ENCODE data around the gene TGIF2. TPM values are rescaled to one million over a fixed set of nuclear protein-coding genes. Genes with fewer than 3 reads are reported as not detected.

Gene TGIF2
- total and polyA plus RNA-seq, 2 of the 8 experiments (the other 6 are each of a cell fraction or from before 2014, with no cell fraction given), result 49.7 to 76.7 TPM

- no peak overlapping the region for H3K14ac ChIP-seq (ENCODE audit: insufficient read length)
- peaks cover 0 to 4% of the 10 kb centered on the region in 2 experiments for H4K20me1 ChIP-seq (replicated peaks in 1 of 2; ENCODE audit: control insufficient read depth in 1 of 2, insufficient read depth in 2 of 2, low read length in 2 of 2)
- peaks cover 4 to 55% (median 26%) of the 10 kb centered on the region in 4 experiments for H3K36me3 ChIP-seq (ENCODE audit: control insufficient read depth in 2 of 4, insufficient read depth in 4 of 4, low read length in 3 of 4)
- no peak overlapping the region for H3K9ac ChIP-seq (replicated peaks in 1 of 4; ENCODE audit: extremely low read depth in 1 of 4, low read depth in 3 of 4, low read length in 3 of 4)
- no peak overlapping the region for H2BK5ac ChIP-seq (ENCODE audit: low read depth, low read length)
- FAIRE-seq (no peak), DNase-seq (ENCODE audit: low read depth in 1 of 2, low spot score in 2 of 2) (no peak)
- ChIA-PET CTCF (ENCODE audit: partially characterized antibody) (interaction anchor here (1.5 to 18.0 kb wide), 3 partner anchors 7 to 41 kb away, joined by 3 to 202 read pairs (median 202); partner anchors contain the start of genes MYL9 and TGIF2), POLR2A (ENCODE audit: partially characterized antibody) (interaction anchor here (26.6 kb wide), 1 partner anchor 9 kb away, joined by 388 read pairs; the partner anchor contains the start of gene TGIF2)
- H3K23me2 ChIP-seq (ENCODE audit: low read depth, low read length), result no peaks in the 10 kb centered on the region
- no peak overlapping the region for H2AFZ ChIP-seq (ENCODE audit: low read length)
- H4K8ac ChIP-seq (ENCODE audit: extremely low read depth, insufficient read depth, low read length), result peak overlapping the region; percentile 25; the same call in 1 of the 2 replicates
- no peak overlapping the region for H2BK12ac ChIP-seq (ENCODE audit: low read depth, low read length)
- no peak overlapping the region; the same call in 1 of the 2 replicates for H3K18ac ChIP-seq (ENCODE audit: extremely low read depth, low read length)
- H3K27ac ChIP-seq (ENCODE audit: low read depth, low read length), result no peak overlapping the region
- H2BK120ac ChIP-seq (replicated peaks; ENCODE audit: low read depth, low read length), result no peak overlapping the region
- H3K4ac ChIP-seq (replicated peaks; ENCODE audit: insufficient read length, low read depth, low read length), result no peak overlapping the region
- peaks cover 3 to 15% (median 10%) of the 10 kb centered on the region in 4 experiments; a peak in 6 of 7 replicates for H3K4me1 ChIP-seq (replicated peaks in 1 of 4; ENCODE audit: control insufficient read depth in 3 of 4, insufficient read depth in 4 of 4, low read length in 3 of 4)
- H2BK15ac ChIP-seq (ENCODE audit: low read length), result no peak overlapping the region
- peaks cover 0 to 26% of the 10 kb centered on the region in 2 experiments; a peak in 2 of 4 replicates for H3K79me2 ChIP-seq (ENCODE audit: control insufficient read depth in 1 of 2, insufficient read depth in 2 of 2, low read length in 2 of 2)
- H4K91ac ChIP-seq (replicated peaks; ENCODE audit: insufficient read length, low read length), result no peak overlapping the region
- H3K27me3 ChIP-seq (replicated peaks in 1 of 4; ENCODE audit: control insufficient read depth in 3 of 4, extremely low read depth in 1 of 4, insufficient read depth in 3 of 4, low read length in 3 of 4), result no peaks in the 10 kb centered on the region
- 87% methylated on average over 4 of the region's 4 CpGs; no CpG with 5 or more reads in 1 of the 2 experiments for WGBS, 2 experiments (ENCODE audit: extremely low coverage in 1 of 2, insufficient coverage in 1 of 2, insufficient read length in 1 of 2, insufficient replicate concordance in 2 of 2, low coverage in 1 of 2, low lambda C conversion rate in 2 of 2, missing lambda C conversion rate in 1 of 2)
- H3K23ac ChIP-seq (ENCODE audit: insufficient read length), result no peak overlapping the region
- H4K5ac ChIP-seq (ENCODE audit: insufficient read length, low read depth, low read length), result no peak overlapping the region
- no peak overlapping the region for H3K56ac ChIP-seq (replicated peaks; ENCODE audit: insufficient read length, low read depth, low read length)
- H3K4me2 ChIP-seq (ENCODE audit: insufficient read depth in 1 of 2, low read depth in 2 of 2, low read length in 2 of 2), result no peak overlapping the region
- no peak overlapping the region for H2BK20ac ChIP-seq (ENCODE audit: low read length)
- H3K9me3 ChIP-seq (ENCODE audit: insufficient read depth in 2 of 2, low read depth in 1 of 2, low read length in 1 of 2), result peaks cover 6 to 7% of the 10 kb centered on the region in 2 experiments; a peak in 2 of 4 replicates
- no peak overlapping the region for H3K4me3 ChIP-seq (ENCODE audit: extremely low read depth in 1 of 4, insufficient read depth in 2 of 4, low read depth in 3 of 4, low read length in 4 of 4)
- peaks cover 11% of the 10 kb centered on the region for H3K79me1 ChIP-seq (ENCODE audit: low read depth, low read length)
- no peak overlapping the region for H2AK5ac ChIP-seq (ENCODE audit: low read depth, low read length)
- no peak for TF ChIP-seq ATF3 (IDR thresholded peaks at IDR 0.05; ENCODE audit: insufficient read depth, low read depth, low read length)
- TF ChIP-seq TAF1 (IDR thresholded peaks at IDR 0.05; ENCODE audit: low read depth, low read length), result no peak
- TF ChIP-seq ATF2 (IDR thresholded peaks at IDR 0.05; ENCODE audit: low read length), result no peak
- no peak for TF ChIP-seq NANOG (IDR thresholded peaks at IDR 0.05; ENCODE audit: insufficient read depth, low read depth, low read length, poor library complexity, severe bottlenecking)
- TF ChIP-seq SP2 (IDR thresholded peaks at IDR 0.05; ENCODE audit: low read length), result no peak
- TF ChIP-seq CREB1 (IDR thresholded peaks at IDR 0.05), result no peak
- TF ChIP-seq CHD1 (IDR thresholded peaks at IDR 0.05; ENCODE audit: low read depth, low read length), result no peak
- no peak for TF ChIP-seq GTF2F1 (IDR thresholded peaks at IDR 0.05; ENCODE audit: borderline replicate concordance, low read depth, low read length)
- TF ChIP-seq ASH2L (IDR thresholded peaks at IDR 0.05; ENCODE audit: low read length), result no peak
- no peak for TF ChIP-seq RFX5 (IDR thresholded peaks at IDR 0.05; ENCODE audit: borderline replicate concordance, low read depth, low read length)
- no peak for TF ChIP-seq SP1 (IDR thresholded peaks at IDR 0.05; ENCODE audit: low read depth, low read length)
- TF ChIP-seq SRF (IDR thresholded peaks at IDR 0.05; ENCODE audit: low read depth, low read length), result no peak
Measured at GRCh38 chr20:36582322-36582721, 8.9 kb downstream of the TGIF2 start.
